Suppressor macrophage treated with lipopolysaccharide for 1 hour (primary cell): ENCODE measurements around the gene TLCD3A.
"Not testable (repeated sequence)": the region's sequence is repeated elsewhere in the genome, so short reads cannot be mapped to it uniquely, and the experiment has no call there.

Source experiments
- DNase-seq, 3 donors: peaks; one replicate each; pipeline ENCODE4 v3.0.0-alpha.2; 2020 to 2022

TLCD3A gene

GRCh38 chr17:732067-732901 is at the start of gene TLCD3A:
Gene TLCD3A (plus strand): TSS chr17:732596. CDS start chr17:732648, 52 bp downstream.
- peak; percentile 65 to 89 (median 79) for DNase-seq

GRCh38 chr17:683040-683439 is 49.4 kb upstream of the TLCD3A start:
- no peak for DNase-seq

- no peak for DNase-seq
These were observed 48.7 kb upstream of the TLCD3A start for GRCh38 chr17:683499-684254.

DNA sequence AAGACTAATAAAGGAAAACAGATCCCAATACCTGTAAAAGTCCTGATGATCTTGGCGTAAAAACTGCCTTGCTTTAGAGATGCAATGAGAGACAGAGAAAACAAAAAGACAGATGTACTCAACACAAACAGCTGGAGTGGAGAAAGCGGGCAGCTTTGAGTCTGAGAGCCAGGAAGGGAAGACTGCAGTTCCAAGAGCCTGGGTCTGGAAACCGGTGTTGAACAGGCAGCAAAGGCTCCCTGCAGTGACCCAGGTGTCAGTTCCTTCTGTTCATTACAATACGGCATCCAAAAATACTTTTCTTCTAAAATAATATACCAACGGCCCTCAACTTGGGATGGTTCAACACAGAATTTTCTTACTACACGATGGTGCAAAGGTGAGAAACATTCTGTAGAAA is 47.4 kb upstream of the TLCD3A start:
- no peak for DNase-seq

DNA sequence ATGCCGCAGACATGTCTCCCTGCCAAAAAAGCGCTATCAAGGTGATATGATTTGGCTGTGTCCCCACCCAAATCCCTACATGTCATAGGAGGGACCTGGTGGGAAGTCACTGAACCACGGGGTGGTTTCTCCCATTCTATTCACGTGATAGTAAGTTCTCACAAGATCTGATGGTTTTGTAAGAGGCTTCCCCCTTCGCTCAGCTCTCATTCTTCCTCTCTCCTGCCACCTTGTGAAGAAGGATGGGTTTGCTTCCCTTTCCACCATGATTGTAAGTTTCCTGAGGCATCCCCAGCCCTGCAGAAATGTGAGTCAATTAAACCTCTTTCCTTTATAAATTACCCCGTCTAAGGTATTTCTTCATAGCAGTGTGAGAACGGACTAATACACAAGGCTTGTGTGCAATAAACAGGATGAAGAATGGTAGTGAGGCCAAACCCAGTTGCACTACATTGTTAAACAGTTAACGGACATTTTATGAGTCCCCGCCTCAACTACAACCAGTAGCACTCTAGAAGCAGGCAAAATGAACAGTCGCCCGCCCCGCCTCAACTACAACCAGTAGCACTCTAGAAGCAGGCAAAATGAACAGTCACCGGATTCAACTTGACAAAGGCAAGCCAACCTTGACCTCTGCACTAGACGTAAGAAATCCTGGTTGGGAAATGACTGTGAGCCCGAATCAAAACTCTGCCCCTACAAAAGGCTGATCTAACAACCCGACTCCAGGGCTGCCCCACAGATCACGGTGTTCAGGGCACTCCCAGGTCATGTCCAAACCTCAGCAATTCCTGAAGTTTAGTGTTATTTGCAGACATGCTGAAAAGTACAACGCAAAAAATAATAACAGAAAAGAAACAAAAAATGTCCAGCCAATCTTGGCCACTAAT is 44.1 kb upstream of the TLCD3A start:
- peak; percentile 12 to 32 (median 24) for DNase-seq

GRCh38 chr17:689556-690275 is 42.7 kb upstream of the TLCD3A start:
- DNase-seq = peak; percentile 67 to 73 (median 68)

DNA sequence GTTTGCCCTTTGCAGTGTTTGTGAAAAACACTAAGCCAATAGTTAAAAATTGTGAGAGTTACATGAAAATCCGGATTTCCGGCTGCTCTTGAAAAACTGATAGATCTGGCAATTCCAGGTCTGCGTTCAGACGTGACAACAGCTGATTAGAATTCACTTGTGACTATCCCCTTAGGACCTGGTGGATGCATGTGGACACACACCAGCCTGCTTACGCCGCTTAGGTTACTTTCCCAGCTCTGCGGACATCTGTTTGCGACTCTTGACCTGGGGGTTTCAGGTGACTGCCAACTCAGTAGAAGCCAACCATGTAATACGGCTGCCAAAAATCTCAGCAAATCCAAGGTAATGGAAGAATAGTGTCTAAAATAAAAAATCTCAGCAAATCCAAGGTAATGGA is 42.0 kb upstream of the TLCD3A start:
- DNase-seq = no peak

GRCh38 chr17:691423-691822 is 41.0 kb upstream of the TLCD3A start:
- peak in 2 of 3 donors; percentile 23 to 48 for DNase-seq

DNA sequence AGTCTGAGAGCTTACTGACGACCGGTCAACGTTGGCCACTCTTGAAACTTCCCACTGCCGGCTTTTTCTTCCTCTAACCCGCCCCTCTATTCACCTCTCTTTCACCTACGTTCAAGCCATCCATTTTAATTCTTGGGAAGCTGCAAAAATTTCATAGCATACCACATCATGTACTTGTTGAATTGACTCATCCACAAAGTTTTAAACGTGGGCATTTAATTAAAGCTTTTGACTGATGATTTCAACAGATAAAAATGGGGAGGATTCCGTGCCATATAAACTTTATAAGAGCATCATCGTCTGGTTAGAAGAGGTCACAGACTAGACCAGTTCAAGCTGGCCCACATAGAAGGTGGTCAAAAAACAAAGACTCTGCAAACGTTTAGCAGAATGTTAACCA is 40.3 kb upstream of the TLCD3A start:
- no peak for DNase-seq

GRCh38 chr17:693791-694638 is 38.4 kb upstream of the TLCD3A start:
- DNase-seq = peak; percentile 5 to 62 (median 47)

DNA sequence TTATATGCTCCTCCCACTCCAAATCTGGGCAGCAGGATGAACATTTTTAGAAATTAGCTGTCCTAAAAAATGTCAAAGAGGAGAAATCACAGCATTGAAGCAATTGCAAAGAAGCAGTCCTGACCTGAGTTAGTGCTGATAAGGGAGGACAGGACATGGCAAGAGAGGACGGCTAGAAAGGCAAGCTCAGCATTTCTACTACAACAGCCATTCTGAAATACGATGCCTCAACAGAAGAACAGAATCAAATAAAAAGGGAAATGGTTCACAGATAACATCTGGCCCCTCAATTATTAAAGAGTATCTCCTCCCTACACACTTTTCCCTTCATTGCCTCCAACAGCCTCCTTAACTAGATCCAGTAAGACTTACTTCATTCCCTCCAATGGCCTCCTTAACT is 36.0 kb upstream of the TLCD3A start:
- DNase-seq = no peak

DNA sequence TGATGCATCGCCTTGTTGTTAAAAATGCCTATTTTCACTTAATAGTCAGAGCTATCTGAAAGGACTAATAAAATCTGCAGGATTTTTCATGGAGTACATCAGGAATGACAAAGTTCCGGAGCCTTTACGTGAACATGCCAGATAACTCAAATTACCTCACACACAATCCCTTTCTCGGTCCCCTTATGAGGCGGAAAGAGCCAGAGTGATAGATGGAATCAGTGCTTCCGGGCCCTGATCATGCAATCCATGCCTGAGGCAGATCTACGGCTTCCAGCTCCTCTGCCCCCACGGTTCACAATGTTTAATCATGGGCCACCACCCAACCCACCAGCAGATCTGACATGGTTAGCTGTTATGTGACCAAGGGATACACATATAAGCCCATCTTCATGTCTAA is 34.7 kb upstream of the TLCD3A start:
- no peak for DNase-seq

DNA sequence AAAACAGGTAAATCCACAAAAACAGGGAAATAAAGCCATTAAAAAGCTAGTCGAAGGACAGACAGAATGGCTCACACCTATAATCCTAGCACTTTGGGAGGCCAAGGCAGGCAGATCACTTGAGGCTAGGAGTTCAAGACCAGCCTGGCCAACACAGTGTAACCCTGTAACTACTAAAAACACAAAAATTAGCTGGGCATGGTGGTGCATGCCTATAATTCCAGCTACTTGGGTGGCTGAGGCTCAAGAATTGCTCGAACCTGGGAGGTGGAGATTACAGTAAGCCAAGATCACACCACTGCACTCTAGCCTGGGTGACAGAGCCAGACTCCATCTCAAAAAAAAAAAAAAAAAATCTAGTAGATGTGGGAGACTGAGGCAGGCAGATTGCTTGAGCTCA is 34.3 kb upstream of the TLCD3A start:
- not testable (repeated sequence) for DNase-seq

- peak; percentile 46 to 85 (median 79) for DNase-seq
These were observed 33.1 kb upstream of the TLCD3A start for GRCh38 chr17:699345-699744.

DNA sequence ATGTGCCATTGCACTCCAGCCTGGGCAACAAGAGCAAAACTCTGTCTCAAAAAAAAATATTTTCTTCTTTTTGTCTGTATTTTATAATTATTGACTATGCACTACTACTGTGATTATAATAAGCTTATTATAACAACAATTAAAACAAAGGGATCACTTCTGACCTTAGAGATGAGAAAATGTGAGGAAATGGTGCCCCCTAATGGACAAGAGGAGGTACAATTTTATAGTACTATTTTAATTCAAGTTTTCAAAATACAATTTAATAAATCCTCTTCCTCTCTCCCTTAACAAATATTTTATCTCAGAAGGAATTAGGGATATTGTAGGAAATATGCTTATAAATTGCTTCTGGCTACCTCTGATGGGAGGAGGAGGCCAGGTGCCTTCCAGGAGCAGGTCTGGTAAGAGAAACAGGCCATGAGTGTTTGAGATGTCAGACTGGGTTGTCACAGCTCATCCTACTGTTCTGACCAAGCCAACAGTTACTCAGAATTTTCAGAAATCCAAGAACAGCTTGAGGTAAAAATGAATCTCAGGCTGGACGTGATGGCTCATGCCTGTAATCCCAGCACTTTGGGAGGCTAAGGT is 31.8 kb upstream of the TLCD3A start:
- peak; percentile 42 to 64 (median 57) for DNase-seq

- no peak for DNase-seq
These were observed 29.1 kb upstream of the TLCD3A start for GRCh38 chr17:703081-703875.

DNA sequence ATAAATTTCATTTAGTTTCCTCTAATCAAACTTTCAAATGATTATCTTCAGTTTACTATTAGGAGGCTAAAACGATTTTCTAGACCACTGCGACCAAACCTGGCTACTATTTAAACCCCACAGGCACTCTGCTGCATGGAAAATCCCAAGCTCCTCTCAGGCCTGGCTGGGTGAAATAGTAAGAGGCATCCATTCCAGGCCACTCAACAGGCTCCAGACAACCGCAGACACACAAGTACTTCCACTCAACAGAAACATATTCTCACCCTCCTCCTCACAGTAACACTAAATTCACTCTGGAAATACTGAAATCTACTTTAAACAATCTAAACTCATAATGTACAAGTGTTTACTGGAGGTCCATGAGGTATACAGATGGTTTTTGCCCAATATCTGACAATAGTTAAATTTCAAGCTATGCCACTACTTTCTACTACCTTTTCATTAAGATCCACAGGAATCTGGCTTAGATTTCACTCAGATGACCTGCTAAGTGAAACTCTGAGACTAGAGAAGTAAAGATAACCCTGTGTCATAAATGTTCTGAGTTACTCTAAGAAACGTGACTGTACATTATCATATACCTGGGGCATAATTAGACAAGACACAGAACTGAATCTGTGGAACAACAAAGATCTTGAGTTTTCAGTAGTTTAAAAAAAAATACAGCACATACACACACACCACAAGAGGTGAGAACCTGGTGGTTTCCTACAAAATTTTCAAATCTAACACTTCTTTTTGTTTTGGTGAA is 28.1 kb upstream of the TLCD3A start:
- DNase-seq = no peak

DNA sequence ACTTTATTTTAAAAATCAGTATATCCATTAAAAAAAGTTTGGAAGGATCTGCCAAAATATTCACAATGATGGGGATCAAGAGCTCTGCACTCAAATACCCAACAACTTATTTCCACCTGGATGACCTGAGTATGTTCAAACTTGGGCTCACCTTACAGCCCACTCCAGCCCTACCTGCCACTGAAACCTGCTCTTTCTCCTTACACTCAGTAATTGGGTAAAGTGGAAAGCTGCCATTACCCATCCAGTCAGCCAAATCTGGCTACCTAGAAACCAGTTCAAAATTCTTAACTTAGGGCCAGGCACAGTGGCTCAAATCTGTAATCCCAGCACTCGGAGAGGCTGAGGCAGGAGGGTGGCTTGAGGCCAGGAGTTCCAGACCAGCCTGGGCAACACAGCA is 27.4 kb upstream of the TLCD3A start:
- DNase-seq = no peak

DNA sequence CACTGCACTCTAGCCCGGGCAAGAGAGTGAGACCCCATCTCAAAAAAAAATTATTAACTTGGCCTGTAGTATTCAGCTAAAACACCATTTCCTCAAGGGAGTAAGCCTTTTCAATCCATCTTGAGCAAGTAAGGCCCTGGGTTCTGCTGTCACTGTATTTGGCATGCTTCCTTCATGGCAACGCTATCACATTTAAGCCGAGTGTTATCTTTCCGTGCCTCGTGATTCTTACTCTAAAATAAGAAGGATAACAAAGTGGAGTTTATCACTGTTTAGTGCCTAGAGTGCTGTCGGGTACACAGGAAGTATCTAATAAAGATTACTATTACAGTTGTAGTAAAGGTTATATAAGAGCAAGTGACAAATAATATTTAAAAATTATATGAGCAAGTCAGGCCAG is 26.5 kb upstream of the TLCD3A start:
- no peak for DNase-seq
